ENCODE measurements around the gene XPA.

XPA gene

DNA sequence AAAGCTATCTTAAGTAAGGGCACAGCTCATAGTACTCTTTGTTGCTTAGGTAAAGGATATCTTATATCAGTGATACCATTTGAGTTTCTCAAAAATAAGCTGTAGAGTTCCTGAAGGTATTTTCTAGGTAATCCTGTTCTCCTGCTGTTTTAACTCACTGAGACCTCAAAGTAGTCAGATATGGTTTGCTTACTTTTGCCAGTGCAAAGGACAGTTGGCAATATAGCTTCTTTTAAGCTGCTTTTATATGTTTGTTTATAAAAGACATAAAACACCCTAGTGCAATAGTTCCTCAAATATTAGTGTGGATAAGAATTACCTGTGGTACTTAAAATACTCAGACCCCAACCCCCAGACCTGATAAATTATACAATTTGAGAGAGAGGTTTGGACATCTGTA, 51.4 kb downstream of the XPA start:
- Histone ChIP-seq H3K4me3 (ENCODE audit: low read depth, low read length) (no peak overlapping the region), H3K9me3 (ENCODE audit: insufficient read depth, low read depth, low read length) (no peaks in the 10 kb centered on the region), H3K79me2 (ENCODE audit: control insufficient read depth, insufficient read depth, low read length, poor library complexity) (no peaks in the 10 kb centered on the region), H3K18ac (ENCODE audit: low read length) (no peak overlapping the region), H3K14ac (ENCODE audit: low read length) (no peak overlapping the region), H4K12ac (ENCODE audit: low read depth, low read length) (no peak overlapping the region), H2AFZ (ENCODE audit: insufficient read depth, low read length, poor library complexity) (no peak overlapping the region), H4K91ac (ENCODE audit: low read depth, low read length) (no peak overlapping the region), H3K4me1 (ENCODE audit: control insufficient read depth in 1 of 2, insufficient read depth in 2 of 2, low read length in 2 of 2) (no peaks in the 10 kb centered on the region), H2AK5ac (ENCODE audit: low read length) (no peak overlapping the region), H3K36me3 (ENCODE audit: control insufficient read depth in 1 of 2, insufficient read depth in 2 of 2, low read length in 2 of 2) (peaks cover 5 to 13% of the 10 kb centered on the region in 2 experiments), H2BK5ac (ENCODE audit: low read depth, low read length, poor library complexity) (no peak overlapping the region), H3K23ac (ENCODE audit: low read length) (no peak overlapping the region), H3K4ac (ENCODE audit: low read depth, low read length) (no peak overlapping the region), H3K79me1 (ENCODE audit: low read length) (no peaks in the 10 kb centered on the region), H4K8ac (ENCODE audit: low read depth, low read length) (no peak overlapping the region), H2BK120ac (ENCODE audit: insufficient read depth, low read length, poor library complexity) (no peak overlapping the region), H3K27ac (ENCODE audit: low read depth, low read length) (no peak overlapping the region), H2BK12ac (ENCODE audit: low read length) (no peak overlapping the region), H3K4me2 (ENCODE audit: low read length) (no peak overlapping the region), H3K9ac (ENCODE audit: low read length) (no peak overlapping the region), H3K27me3 (ENCODE audit: insufficient read depth, low read length) (no peaks in the 10 kb centered on the region)
- DNase-seq = no peak

DNA sequence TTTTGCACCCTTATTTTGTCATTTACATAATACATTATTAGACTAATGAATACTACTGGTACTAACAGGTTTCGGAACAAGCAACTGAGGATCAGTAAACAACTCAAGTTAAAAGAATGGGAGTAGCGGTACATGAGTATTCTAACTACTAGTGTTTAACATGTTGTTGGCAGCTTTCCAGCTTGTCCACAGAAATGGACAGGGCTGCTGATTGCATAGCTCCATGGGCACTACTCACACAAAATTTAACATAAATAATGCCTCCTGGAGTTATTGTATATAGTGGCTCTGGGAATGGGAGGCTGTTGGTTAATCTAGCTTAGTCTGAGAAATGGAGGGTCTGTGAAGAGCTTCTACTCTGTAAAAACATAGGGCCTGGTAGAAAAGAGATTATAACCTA, 56.8 kb downstream of the XPA start:
- H3K9me3 ChIP-seq (ENCODE audit: insufficient read depth, low read depth, low read length) = no peaks in the 10 kb centered on the region
- H3K9ac ChIP-seq (ENCODE audit: low read length) = no peak overlapping the region
- no CpG with 5 or more reads among the region's 2 CpGs for WGBS (ENCODE audit: extremely low coverage, insufficient coverage, insufficient read length)
- H3K18ac ChIP-seq (ENCODE audit: low read length) = no peak overlapping the region
- H3K79me1 ChIP-seq (ENCODE audit: low read length) = no peaks in the 10 kb centered on the region
- no peak overlapping the region for H2AK5ac ChIP-seq (ENCODE audit: low read length)
- H2BK120ac ChIP-seq (ENCODE audit: insufficient read depth, low read length, poor library complexity) = no peak overlapping the region
- H3K79me2 ChIP-seq (ENCODE audit: control insufficient read depth, insufficient read depth, low read length, poor library complexity) = peaks cover 7% of the 10 kb centered on the region
- no peak overlapping the region for H4K12ac ChIP-seq (ENCODE audit: low read depth, low read length)
- H3K4ac ChIP-seq (ENCODE audit: low read depth, low read length) = no peak overlapping the region
- no peak for DNase-seq
- H3K14ac ChIP-seq (ENCODE audit: low read length) = no peak overlapping the region
- no peak overlapping the region for H3K4me3 ChIP-seq (ENCODE audit: low read depth, low read length)
- no peaks in the 10 kb centered on the region for H3K27me3 ChIP-seq (ENCODE audit: insufficient read depth, low read length)
- no peaks in the 10 kb centered on the region for H3K4me1 ChIP-seq (ENCODE audit: control insufficient read depth in 1 of 2, insufficient read depth in 2 of 2, low read length in 2 of 2)
- H2AFZ ChIP-seq (ENCODE audit: insufficient read depth, low read length, poor library complexity) = no peak overlapping the region
- no peak overlapping the region for H2BK12ac ChIP-seq (ENCODE audit: low read length)
- no peak overlapping the region for H3K4me2 ChIP-seq (ENCODE audit: low read length)
- H2BK5ac ChIP-seq (ENCODE audit: low read depth, low read length, poor library complexity) = no peak overlapping the region
- H3K36me3 ChIP-seq (ENCODE audit: control insufficient read depth in 1 of 2, insufficient read depth in 2 of 2, low read length in 2 of 2) = peaks cover 0 to 5% of the 10 kb centered on the region in 2 experiments
- no peak overlapping the region for H3K27ac ChIP-seq (ENCODE audit: low read depth, low read length)
- no peak overlapping the region for H4K91ac ChIP-seq (ENCODE audit: low read depth, low read length)
- no peak overlapping the region for H3K23ac ChIP-seq (ENCODE audit: low read length)
- no peak overlapping the region for H4K8ac ChIP-seq (ENCODE audit: low read depth, low read length)

DNA sequence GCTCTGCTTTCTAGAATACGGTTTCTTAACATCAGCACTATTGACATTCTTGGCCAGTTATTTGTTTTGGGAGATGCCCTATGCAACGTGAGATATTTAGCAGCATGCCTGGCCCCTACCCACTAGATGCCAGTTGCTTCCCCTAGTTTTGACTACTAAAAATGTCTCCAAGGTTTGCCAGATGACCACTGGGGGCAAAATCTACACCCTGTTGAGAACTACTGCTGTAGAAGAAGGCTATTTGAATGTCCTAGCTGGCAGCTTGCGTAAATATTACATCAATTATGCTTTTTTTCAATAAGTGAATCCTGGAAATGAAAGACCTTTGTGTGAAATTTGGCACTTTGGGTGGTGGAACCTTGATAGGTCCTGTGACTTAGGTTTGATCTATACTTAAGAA, 58.5 kb downstream of the XPA start:
- no peak overlapping the region for H3K4me2 ChIP-seq (ENCODE audit: low read length)
- no peaks in the 10 kb centered on the region for H3K27me3 ChIP-seq (ENCODE audit: insufficient read depth, low read length)
- H3K4me3 ChIP-seq (ENCODE audit: low read depth, low read length) = no peak overlapping the region
- peak overlapping the region; percentile 78 for H3K4ac ChIP-seq (ENCODE audit: low read depth, low read length)
- no peak overlapping the region for H3K18ac ChIP-seq (ENCODE audit: low read length)
- no peak overlapping the region for H2BK5ac ChIP-seq (ENCODE audit: low read depth, low read length, poor library complexity)
- peaks cover 17% of the 10 kb centered on the region for H3K79me2 ChIP-seq (ENCODE audit: control insufficient read depth, insufficient read depth, low read length, poor library complexity)
- H3K9ac ChIP-seq (ENCODE audit: low read length) = no peak overlapping the region
- no peak overlapping the region for H3K23ac ChIP-seq (ENCODE audit: low read length)
- peaks cover 7% of the 10 kb centered on the region for H3K79me1 ChIP-seq (ENCODE audit: low read length)
- H3K27ac ChIP-seq (ENCODE audit: low read depth, low read length) = no peak overlapping the region
- H2AK5ac ChIP-seq (ENCODE audit: low read length) = no peak overlapping the region
- H3K14ac ChIP-seq (ENCODE audit: low read length) = no peak overlapping the region
- no peak overlapping the region for H2AFZ ChIP-seq (ENCODE audit: insufficient read depth, low read length, poor library complexity)
- no peak overlapping the region for H4K8ac ChIP-seq (ENCODE audit: low read depth, low read length)
- H3K9me3 ChIP-seq (ENCODE audit: insufficient read depth, low read depth, low read length) = no peaks in the 10 kb centered on the region
- H4K12ac ChIP-seq (ENCODE audit: low read depth, low read length) = no peak overlapping the region
- no peak overlapping the region for H4K91ac ChIP-seq (ENCODE audit: low read depth, low read length)
- DNase-seq = no peak
- H3K36me3 ChIP-seq (ENCODE audit: control insufficient read depth in 1 of 2, insufficient read depth in 2 of 2, low read length in 2 of 2) = peaks cover 0 to 5% of the 10 kb centered on the region in 2 experiments
- no peak overlapping the region for H2BK12ac ChIP-seq (ENCODE audit: low read length)
- no CpG with 5 or more reads among the region's 3 CpGs for WGBS (ENCODE audit: extremely low coverage, insufficient coverage, insufficient read length)
- no peak overlapping the region for H2BK120ac ChIP-seq (ENCODE audit: insufficient read depth, low read length, poor library complexity)
- peaks cover 0 to 2% of the 10 kb centered on the region in 2 experiments for H3K4me1 ChIP-seq (ENCODE audit: control insufficient read depth in 1 of 2, insufficient read depth in 2 of 2, low read length in 2 of 2)

DNA sequence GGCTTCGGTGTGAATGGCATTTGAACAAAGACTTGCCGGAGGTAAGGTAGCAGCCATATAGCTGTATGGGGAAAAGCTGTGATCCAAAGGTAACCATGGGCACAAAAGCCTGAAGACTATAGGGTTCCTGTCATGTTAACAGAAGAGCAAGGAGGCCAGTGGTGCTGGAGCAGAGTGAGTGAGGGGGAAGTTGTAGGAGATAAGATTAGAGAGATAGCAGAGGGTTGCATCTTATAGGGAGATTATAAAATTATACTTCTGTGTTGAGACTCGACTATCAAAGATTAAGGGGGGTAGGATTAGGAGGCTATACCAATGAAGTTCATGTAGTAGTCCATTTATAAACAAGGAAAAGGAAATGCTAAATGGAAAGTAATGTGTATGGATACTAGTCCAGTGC, 60.2 kb downstream of the XPA start:
- Histone ChIP-seq H3K23ac (ENCODE audit: low read length) (no peak overlapping the region), H3K4ac (ENCODE audit: low read depth, low read length) (peak overlapping the region; percentile 95), H3K4me2 (ENCODE audit: low read length) (no peak overlapping the region), H2BK120ac (ENCODE audit: insufficient read depth, low read length, poor library complexity) (no peak overlapping the region), H3K4me3 (ENCODE audit: low read depth, low read length) (no peak overlapping the region), H2AFZ (ENCODE audit: insufficient read depth, low read length, poor library complexity) (no peak overlapping the region), H3K9me3 (ENCODE audit: insufficient read depth, low read depth, low read length) (no peaks in the 10 kb centered on the region), H3K4me1 (ENCODE audit: control insufficient read depth in 1 of 2, insufficient read depth in 2 of 2, low read length in 2 of 2) (peaks cover 0 to 2% of the 10 kb centered on the region in 2 experiments), H3K18ac (ENCODE audit: low read length) (no peak overlapping the region), H3K79me1 (ENCODE audit: low read length) (peaks cover 21% of the 10 kb centered on the region), H3K27ac (ENCODE audit: low read depth, low read length) (no peak overlapping the region), H3K27me3 (ENCODE audit: insufficient read depth, low read length) (no peaks in the 10 kb centered on the region), H3K36me3 (ENCODE audit: control insufficient read depth in 1 of 2, insufficient read depth in 2 of 2, low read length in 2 of 2) (peaks cover 0 to 1% of the 10 kb centered on the region in 2 experiments), H2BK12ac (ENCODE audit: low read length) (no peak overlapping the region), H4K8ac (ENCODE audit: low read depth, low read length) (no peak overlapping the region), H2AK5ac (ENCODE audit: low read length) (no peak overlapping the region), H3K14ac (ENCODE audit: low read length) (no peak overlapping the region), H4K91ac (ENCODE audit: low read depth, low read length) (no peak overlapping the region), H3K9ac (ENCODE audit: low read length) (no peak overlapping the region), H2BK5ac (ENCODE audit: low read depth, low read length, poor library complexity) (peak overlapping the region; percentile 17), H3K79me2 (ENCODE audit: control insufficient read depth, insufficient read depth, low read length, poor library complexity) (peaks cover 21% of the 10 kb centered on the region), H4K12ac (ENCODE audit: low read depth, low read length) (no peak overlapping the region)
- no peak for DNase-seq
- no CpG with 5 or more reads among the region's 3 CpGs for WGBS (ENCODE audit: extremely low coverage, insufficient coverage, insufficient read length)

All from trophoblast cell (in vitro differentiated cells and primary cell).